Cerebellar cortex (tissue), 1 donor: ENCODE results near the gene RBMS2.
A peak's percentile ranks its signal among the peaks of the same experiment; 100 is the strongest.

ENCODE experiments used
- DNase-seq: peaks from one replicate; pipeline ENCODE4 v3.0.0-alpha.2; 2015; ENCODE audit warnings: low spot score

RBMS2 gene

GRCh38 chr12:56631790-56632700 lies 110.4 kb downstream of the RBMS2 start:
- peak; percentile 44 for DNase-seq

- DNase-seq: no peak
These were observed 111.3 kb downstream of the RBMS2 start for GRCh38 chr12:56632701-56633467.

GRCh38 chr12:56633468-56634241 lies 112.0 kb downstream of the RBMS2 start:
- peak; percentile 24 for DNase-seq

- DNase-seq: peak; percentile 72
These were observed 112.7 kb downstream of the RBMS2 start for GRCh38 chr12:56634242-56634836.

- DNase-seq: peak; percentile 89
These were observed 113.5 kb downstream of the RBMS2 start for GRCh38 chr12:56634837-56635791.

GRCh38 chr12:56635806-56636674 lies 114.4 kb downstream of the RBMS2 start:
- DNase-seq: peak; percentile 94

- DNase-seq: peak; percentile 100
These were observed 115.3 kb downstream of the RBMS2 start for GRCh38 chr12:56636675-56637540.

- no peak for DNase-seq
These were observed 116.0 kb downstream of the RBMS2 start for GRCh38 chr12:56637621-56638020.

- DNase-seq: no peak
These were observed 119.6 kb downstream of the RBMS2 start for GRCh38 chr12:56641219-56641618.

GRCh38 chr12:56644654-56645053 lies 123.0 kb downstream of the RBMS2 start:
- no peak for DNase-seq

- no peak for DNase-seq
These were observed 123.6 kb downstream of the RBMS2 start for GRCh38 chr12:56645201-56645716.
